Suprapubic skin (tissue), 4 donors: ENCODE data around the gene AFF1.

Source experiments
- POLR2A ChIP-seq, 2 donors: fragments of 450-650 bp; IDR thresholded peaks; one replicate each; pipeline ENCODE4 v1.6.1; 2017; ENCODE audit warnings: antibody characterized with exemption in 2 of 2, mild to moderate bottlenecking in 2 of 2, moderate library complexity in 2 of 2
- POLR2AphosphoS5 ChIP-seq, 3 donors: sonication (generic); formaldehyde crosslinking; IDR thresholded peaks; one replicate each; pipeline ENCODE4 v1.6.1; 2017; ENCODE audit warnings: antibody characterized with exemption in 3 of 3
- TF ChIP-seq, protein P1 (sequence below), 2 donors: fragments of 200-600 bp in 1 of 2; fragments of 450-650 bp in 1 of 2; sonication (generic) in 1 of 2; IDR thresholded peaks; one replicate each; pipeline ENCODE4 v1.5.1; 2016 to 2019; ENCODE audit warnings: antibody characterized with exemption in 2 of 2, mild to moderate bottlenecking in 1 of 2, moderate library complexity in 1 of 2

DNA sequence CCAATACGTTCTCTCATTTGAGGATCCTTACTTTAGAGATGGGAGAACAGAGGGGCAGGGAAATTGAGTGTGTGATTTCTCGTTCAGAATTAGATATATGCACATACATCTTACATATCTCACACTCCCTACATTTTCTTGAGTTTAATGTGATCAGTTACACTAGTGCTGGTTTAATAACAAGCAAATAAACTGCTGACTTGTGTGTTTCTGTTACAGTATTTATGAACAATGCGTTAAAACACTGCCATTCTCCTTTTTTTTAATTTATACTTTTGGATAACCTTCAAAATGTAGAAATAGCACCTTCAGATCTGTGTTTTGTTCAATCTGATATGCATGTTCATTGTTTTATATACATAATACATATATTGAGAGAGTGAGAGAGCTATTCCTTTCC lies 155.5 kb downstream of the AFF1 start:
- TF ChIP-seq, protein P1, sequence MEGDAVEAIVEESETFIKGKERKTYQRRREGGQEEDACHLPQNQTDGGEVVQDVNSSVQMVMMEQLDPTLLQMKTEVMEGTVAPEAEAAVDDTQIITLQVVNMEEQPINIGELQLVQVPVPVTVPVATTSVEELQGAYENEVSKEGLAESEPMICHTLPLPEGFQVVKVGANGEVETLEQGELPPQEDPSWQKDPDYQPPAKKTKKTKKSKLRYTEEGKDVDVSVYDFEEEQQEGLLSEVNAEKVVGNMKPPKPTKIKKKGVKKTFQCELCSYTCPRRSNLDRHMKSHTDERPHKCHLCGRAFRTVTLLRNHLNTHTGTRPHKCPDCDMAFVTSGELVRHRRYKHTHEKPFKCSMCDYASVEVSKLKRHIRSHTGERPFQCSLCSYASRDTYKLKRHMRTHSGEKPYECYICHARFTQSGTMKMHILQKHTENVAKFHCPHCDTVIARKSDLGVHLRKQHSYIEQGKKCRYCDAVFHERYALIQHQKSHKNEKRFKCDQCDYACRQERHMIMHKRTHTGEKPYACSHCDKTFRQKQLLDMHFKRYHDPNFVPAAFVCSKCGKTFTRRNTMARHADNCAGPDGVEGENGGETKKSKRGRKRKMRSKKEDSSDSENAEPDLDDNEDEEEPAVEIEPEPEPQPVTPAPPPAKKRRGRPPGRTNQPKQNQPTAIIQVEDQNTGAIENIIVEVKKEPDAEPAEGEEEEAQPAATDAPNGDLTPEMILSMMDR (IDR thresholded peaks at IDR 0.05) = no peak
- no peak for TF ChIP-seq POLR2A (IDR thresholded peaks at IDR 0.05)
- TF ChIP-seq POLR2AphosphoS5 (IDR thresholded peaks at IDR 0.05) = no peak
